ENCODE data around the gene KLC1.

- TF ChIP-seq CTCF (IDR thresholded peaks at IDR 0.05) (no peak), POLR2AphosphoS5 (IDR thresholded peaks at IDR 0.05) (no peak), POLR2A (IDR thresholded peaks at IDR 0.05) (no peak)
Observed at GRCh38 chr14:103739793-103740501, 110.9 kb downstream of the KLC1 start.
